AG04450 (cell line): ENCODE measurements around the gene RIN3. TPM values are rescaled to one million over a fixed set of nuclear protein-coding genes. Genes with fewer than 3 reads are reported as not detected.

Experiments
- CTCF ChIA-PET: fragments of 300-600, 350-600 bp; formaldehyde crosslinking; extraction: SDS; loops from one replicate; lab custom pipeline; 2022; ENCODE audit warnings: antibody characterized with exemption, inconsistent platforms; lab: Charles Lee
- POLR2A ChIA-PET: fragments of 350-600 bp; formaldehyde crosslinking; extraction: SDS; loops from one replicate; lab custom pipeline; 2021; ENCODE audit warnings: antibody characterized with exemption, inconsistent platforms; lab: Yijun Ruan, JAX
- DNase-seq: peaks from one replicate; pipeline ENCODE4 v3.0.0-alpha.2; 2011; ENCODE audit warnings: low read depth, low spot score
- H3K27ac ChIP-seq: one replicate; pipeline ENCODE4 v1.5.1; 2012; ENCODE audit warnings: low read depth, low read length, control low read depth
- H3K27me3 ChIP-seq: one replicate; pipeline ENCODE4 v1.6.0; 2012; ENCODE audit warnings: low read length; ENCODE audit not compliant: control insufficient read depth, insufficient read depth
- H3K4me3 ChIP-seq: 2 replicates; pipeline ENCODE4 v1.5.1; 2011; ENCODE audit warnings: mild to moderate bottlenecking, low read depth, low read length, control low read depth
- H3K9me3 ChIP-seq: 2 replicates; pipeline ENCODE4 v1.5.1; 2012; ENCODE audit warnings: low read length; ENCODE audit not compliant: control insufficient read depth, insufficient read depth
- polyA plus RNA-seq: library from polyadenylated mRNA; depleted of rRNA; stranded (reverse); fragments of >200 nt; gene quantifications from 2 replicates; pipeline ENCODE4 v1.2.3, GENCODE V29; 2011
- TF ChIP-seq, protein P1 (sequence below): IDR thresholded peaks from 2 replicates; pipeline ENCODE4 v1.5.1; 2011; ENCODE audit warnings: low read depth, low read length, control low read depth, inconsistent platforms

Gene RIN3
- polyA plus RNA-seq, 1 experiment, result 3.7 TPM

DNA sequence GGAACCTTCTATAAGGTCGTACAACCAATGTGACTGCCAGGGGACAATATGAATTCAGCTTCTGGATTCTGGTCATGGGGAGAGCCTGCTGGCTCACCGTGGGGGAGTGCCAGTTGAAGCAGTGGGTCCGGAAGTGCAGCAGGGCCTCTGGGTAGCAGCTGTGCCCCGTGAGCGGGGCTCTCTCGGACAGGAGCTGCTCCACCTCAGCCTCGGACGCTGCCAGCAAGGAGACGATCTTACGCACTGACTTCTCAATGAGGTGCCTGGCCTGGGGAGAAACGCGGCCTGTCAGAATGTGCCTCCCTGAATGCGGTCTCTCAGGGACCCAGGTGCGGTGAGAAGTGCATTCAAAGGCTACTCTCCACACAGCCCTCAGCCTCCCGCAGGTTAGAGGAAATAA is 192.8 kb downstream of the RIN3 start:
- Histone ChIP-seq H3K4me3 (no peak overlapping the region), H3K27ac (no peak overlapping the region), H3K9me3 (no peaks in the 10 kb centered on the region; the same call in 1 of the 2 replicates), H3K27me3 (no peaks in the 10 kb centered on the region)
- TF ChIP-seq, protein P1, sequence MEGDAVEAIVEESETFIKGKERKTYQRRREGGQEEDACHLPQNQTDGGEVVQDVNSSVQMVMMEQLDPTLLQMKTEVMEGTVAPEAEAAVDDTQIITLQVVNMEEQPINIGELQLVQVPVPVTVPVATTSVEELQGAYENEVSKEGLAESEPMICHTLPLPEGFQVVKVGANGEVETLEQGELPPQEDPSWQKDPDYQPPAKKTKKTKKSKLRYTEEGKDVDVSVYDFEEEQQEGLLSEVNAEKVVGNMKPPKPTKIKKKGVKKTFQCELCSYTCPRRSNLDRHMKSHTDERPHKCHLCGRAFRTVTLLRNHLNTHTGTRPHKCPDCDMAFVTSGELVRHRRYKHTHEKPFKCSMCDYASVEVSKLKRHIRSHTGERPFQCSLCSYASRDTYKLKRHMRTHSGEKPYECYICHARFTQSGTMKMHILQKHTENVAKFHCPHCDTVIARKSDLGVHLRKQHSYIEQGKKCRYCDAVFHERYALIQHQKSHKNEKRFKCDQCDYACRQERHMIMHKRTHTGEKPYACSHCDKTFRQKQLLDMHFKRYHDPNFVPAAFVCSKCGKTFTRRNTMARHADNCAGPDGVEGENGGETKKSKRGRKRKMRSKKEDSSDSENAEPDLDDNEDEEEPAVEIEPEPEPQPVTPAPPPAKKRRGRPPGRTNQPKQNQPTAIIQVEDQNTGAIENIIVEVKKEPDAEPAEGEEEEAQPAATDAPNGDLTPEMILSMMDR, result no peak
- ChIA-PET CTCF (interaction anchor here (0.6 kb wide), 1 partner anchor 567 kb away, joined by 3 read pairs; no protein-coding TSS in a partner anchor), POLR2A (no interaction called here)
- no peak for DNase-seq

GRCh38 chr14:92709340-92710000 is 195.9 kb downstream of the RIN3 start:
- no peak for DNase-seq
- peak overlapping the region; percentile 39 for H3K27ac ChIP-seq
- TF ChIP-seq, protein P1, result no peak
- no peaks in the 10 kb centered on the region for H3K27me3 ChIP-seq
- no peak overlapping the region for H3K4me3 ChIP-seq
- CTCF ChIA-PET, result interaction anchor here (1.1 to 2.6 kb wide), 4 partner anchors 23 to 575 kb away, joined by 3 to 15 read pairs (median 7); no protein-coding TSS in a partner anchor
- no peaks in the 10 kb centered on the region; the same call in 1 of the 2 replicates for H3K9me3 ChIP-seq
- POLR2A ChIA-PET, result interaction anchor here (0.7 to 1.7 kb wide), 4 partner anchors 11 to 76 kb away, joined by 4 to 7 read pairs (median 6); partner anchors contain the start of gene LGMN

GRCh38 chr14:92710001-92710341 is 196.4 kb downstream of the RIN3 start:
- H3K9me3 ChIP-seq, result no peaks in the 10 kb centered on the region; the same call in 1 of the 2 replicates
- no peak for DNase-seq
- TF ChIP-seq, protein P1, result no peak
- ChIA-PET CTCF (interaction anchor here (1.4 to 2.6 kb wide), 2 partner anchors 74 to 575 kb away, joined by 3 to 15 read pairs; no protein-coding TSS in a partner anchor), POLR2A (no interaction called here)
- H3K27me3 ChIP-seq, result no peaks in the 10 kb centered on the region
- no peak overlapping the region for H3K27ac ChIP-seq
- no peak overlapping the region for H3K4me3 ChIP-seq

GRCh38 chr14:92711976-92712653 is 198.5 kb downstream of the RIN3 start:
- Histone ChIP-seq H3K27ac (no peak overlapping the region), H3K4me3 (no peak overlapping the region), H3K9me3 (no peaks in the 10 kb centered on the region), H3K27me3 (no peaks in the 10 kb centered on the region)
- no peak for DNase-seq
- TF ChIP-seq, protein P1, result no peak
- ChIA-PET POLR2A (no interaction called here), CTCF (interaction anchor here (1.3 to 3.9 kb wide), 3 partner anchors 25 to 72 kb away, joined by 3 to 46 read pairs (median 5); no protein-coding TSS in a partner anchor)
